Measurements from ENCODE around the gene SRRM4. TPM values are rescaled to one million over a fixed set of nuclear protein-coding genes. Genes with fewer than 3 reads are reported as not detected.

Gene SRRM4
- total RNA-seq, 4 donors from 2014 or later, result not detected

DNA sequence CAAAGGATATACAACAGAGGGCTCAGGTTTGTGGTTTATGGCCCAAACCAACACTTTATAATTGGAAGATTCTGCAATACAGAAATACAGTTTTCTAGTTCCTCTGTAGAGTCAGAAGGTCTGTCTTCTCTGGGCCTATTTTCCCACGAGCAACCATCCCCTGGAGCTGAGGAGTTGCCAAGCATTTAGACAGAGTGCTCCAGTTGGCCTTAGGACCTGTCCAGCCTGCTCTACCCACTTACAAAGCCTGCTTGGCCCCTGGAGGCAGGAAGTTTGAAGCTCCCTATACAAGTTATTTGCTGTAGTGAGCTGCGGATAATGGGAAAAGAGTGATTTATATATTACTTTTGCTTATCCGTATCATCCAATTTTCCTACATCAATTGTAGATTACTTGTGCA is 136.6 kb downstream of the SRRM4 start:
- H3K4me1 ChIP-seq, result no peaks in the 10 kb centered on the region
- no peak overlapping the region for H3K4me3 ChIP-seq
- 73 to 78% methylated on average over 3 of the region's 3 CpGs for WGBS, 2 donors
- TF ChIP-seq EP300 (IDR thresholded peaks at IDR 0.05), result no peak
- no peaks in the 10 kb centered on the region for H3K9me3 ChIP-seq
- H3K27me3 ChIP-seq, result no peaks in the 10 kb centered on the region
- H3K36me3 ChIP-seq, result no peaks in the 10 kb centered on the region
- H3K27ac ChIP-seq, result no peak overlapping the region
- DNase-seq (ENCODE audit: low spot score in 2 of 2), result no peak

DNA sequence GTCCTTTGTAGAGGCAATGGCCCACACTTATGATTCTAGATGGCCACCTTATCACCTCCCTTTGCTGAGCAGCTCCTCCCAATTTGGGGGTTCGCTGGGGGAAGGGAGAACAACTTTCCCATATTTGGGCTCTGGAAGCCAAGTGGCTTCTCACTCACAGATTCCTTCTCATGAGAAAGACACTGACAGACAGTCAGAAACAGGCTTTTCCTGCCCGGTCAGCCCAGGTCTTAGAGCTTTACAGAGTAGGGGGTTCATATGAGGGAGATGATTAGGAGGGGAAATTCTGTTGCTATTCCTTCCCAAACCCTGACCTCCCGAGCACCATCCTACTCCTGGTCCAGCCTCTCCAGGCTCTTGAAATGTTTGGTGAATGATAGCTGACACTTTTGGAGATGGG is 137.3 kb downstream of the SRRM4 start:
- WGBS, 2 donors, result 62 to 65% methylated on average over 3 of the region's 3 CpGs
- Histone ChIP-seq H3K9me3 (no peaks in the 10 kb centered on the region), H3K27ac (no peak overlapping the region), H3K4me3 (no peak overlapping the region), H3K36me3 (no peaks in the 10 kb centered on the region), H3K4me1 (no peaks in the 10 kb centered on the region), H3K27me3 (no peaks in the 10 kb centered on the region)
- TF ChIP-seq, protein P1, sequence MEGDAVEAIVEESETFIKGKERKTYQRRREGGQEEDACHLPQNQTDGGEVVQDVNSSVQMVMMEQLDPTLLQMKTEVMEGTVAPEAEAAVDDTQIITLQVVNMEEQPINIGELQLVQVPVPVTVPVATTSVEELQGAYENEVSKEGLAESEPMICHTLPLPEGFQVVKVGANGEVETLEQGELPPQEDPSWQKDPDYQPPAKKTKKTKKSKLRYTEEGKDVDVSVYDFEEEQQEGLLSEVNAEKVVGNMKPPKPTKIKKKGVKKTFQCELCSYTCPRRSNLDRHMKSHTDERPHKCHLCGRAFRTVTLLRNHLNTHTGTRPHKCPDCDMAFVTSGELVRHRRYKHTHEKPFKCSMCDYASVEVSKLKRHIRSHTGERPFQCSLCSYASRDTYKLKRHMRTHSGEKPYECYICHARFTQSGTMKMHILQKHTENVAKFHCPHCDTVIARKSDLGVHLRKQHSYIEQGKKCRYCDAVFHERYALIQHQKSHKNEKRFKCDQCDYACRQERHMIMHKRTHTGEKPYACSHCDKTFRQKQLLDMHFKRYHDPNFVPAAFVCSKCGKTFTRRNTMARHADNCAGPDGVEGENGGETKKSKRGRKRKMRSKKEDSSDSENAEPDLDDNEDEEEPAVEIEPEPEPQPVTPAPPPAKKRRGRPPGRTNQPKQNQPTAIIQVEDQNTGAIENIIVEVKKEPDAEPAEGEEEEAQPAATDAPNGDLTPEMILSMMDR (IDR thresholded peaks at IDR 0.05), result no peak
- TF ChIP-seq POLR2A (IDR thresholded peaks at IDR 0.05) (no peak), EP300 (IDR thresholded peaks at IDR 0.05) (no peak)
- DNase-seq (ENCODE audit: low spot score in 2 of 2), result no peak

DNA sequence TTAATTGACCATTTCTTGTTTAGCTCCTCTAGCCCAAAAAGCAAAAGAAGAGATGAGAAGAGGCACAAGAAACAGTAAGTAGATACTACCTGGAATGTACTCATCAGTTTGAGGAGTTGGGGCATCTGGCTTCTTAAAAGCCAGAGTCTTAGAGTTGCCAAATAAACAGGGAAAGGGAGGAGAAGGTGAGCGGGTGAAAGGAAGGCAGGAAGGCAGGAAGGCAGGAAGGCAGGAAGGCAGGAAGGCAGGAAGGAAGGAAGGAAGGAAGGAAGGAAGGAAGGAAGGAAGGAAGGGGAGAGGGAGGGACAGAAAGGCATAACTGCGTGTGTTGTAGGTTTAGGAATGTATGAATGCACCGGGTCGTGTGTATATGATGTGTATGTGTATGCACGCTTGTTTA is 140.7 kb downstream of the SRRM4 start:
- Histone ChIP-seq H3K9me3 (no peaks in the 10 kb centered on the region), H3K27ac (no peak overlapping the region), H3K27me3 (no peaks in the 10 kb centered on the region), H3K4me1 (no peaks in the 10 kb centered on the region), H3K4me3 (no peak overlapping the region), H3K36me3 (no peaks in the 10 kb centered on the region)
- WGBS, 2 donors, result 66 to 67% methylated on average over 5 of the region's 5 CpGs
- no peak for DNase-seq (ENCODE audit: low spot score in 2 of 2)
- TF ChIP-seq, protein P1 (IDR thresholded peaks at IDR 0.05), result no peak
- no peak for TF ChIP-seq POLR2A (IDR thresholded peaks at IDR 0.05)
- TF ChIP-seq EP300 (IDR thresholded peaks at IDR 0.05), result no peak

DNA sequence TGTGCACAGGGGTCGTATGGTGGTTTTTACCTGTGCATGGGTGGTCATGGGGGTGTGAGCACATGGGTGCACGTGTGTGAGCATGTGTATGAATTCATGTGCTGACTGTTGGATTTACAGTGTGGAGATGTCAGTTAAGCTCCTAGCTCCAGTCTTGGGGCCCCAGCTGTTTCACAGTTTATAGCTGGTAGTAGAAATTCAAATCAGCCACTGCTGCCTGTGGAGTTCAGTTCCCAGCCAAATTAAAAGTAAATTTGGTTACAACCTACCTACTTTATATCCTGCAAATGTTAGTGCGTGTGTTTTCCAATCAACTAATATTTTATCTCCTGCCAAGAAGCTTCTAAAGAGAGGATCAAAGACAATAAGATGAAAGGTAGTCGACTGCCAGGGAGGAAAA is 141.4 kb downstream of the SRRM4 start:
- Histone ChIP-seq H3K27ac (no peak overlapping the region), H3K36me3 (no peaks in the 10 kb centered on the region), H3K27me3 (no peaks in the 10 kb centered on the region), H3K9me3 (no peaks in the 10 kb centered on the region), H3K4me1 (no peaks in the 10 kb centered on the region), H3K4me3 (no peak overlapping the region)
- no peak for DNase-seq (ENCODE audit: low spot score in 2 of 2)
- WGBS, 2 donors, result 62 to 69% methylated on average over 4 of the region's 4 CpGs
- TF ChIP-seq, protein P1 (IDR thresholded peaks at IDR 0.05), result no peak
- TF ChIP-seq POLR2A (IDR thresholded peaks at IDR 0.05) (no peak), EP300 (IDR thresholded peaks at IDR 0.05) (no peak)

DNA sequence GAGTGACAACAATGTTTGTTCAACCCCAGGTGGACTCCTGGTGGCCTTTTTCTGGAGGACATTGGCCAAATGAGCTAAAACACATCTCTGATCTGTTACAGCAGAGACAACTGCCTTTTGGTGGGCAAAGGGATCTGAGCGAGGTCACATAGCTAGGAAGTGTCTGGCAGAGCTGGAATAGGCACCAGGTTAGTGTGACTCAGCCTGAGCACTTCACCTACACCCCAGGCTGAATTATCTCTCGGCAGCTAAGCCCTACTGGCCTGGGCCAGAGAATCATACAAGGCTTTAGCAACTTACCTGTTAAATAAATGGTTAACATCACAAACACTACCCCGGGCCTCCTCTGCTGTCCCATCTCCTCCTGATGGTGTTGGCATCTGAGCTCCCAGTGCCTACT is 147.2 kb downstream of the SRRM4 start:
- no peaks in the 10 kb centered on the region for H3K36me3 ChIP-seq
- no peak for TF ChIP-seq EP300 (IDR thresholded peaks at IDR 0.05)
- no peak for TF ChIP-seq POLR2A (IDR thresholded peaks at IDR 0.05)
- TF ChIP-seq, protein P1 (IDR thresholded peaks at IDR 0.05), result no peak
- peaks cover 0 to 29% (median 0%) of the 10 kb centered on the region in 4 donors for H3K9me3 ChIP-seq
- H3K27ac ChIP-seq, result no peak overlapping the region
- no peak overlapping the region for H3K4me3 ChIP-seq
- H3K27me3 ChIP-seq, result no peaks in the 10 kb centered on the region
- no peak for DNase-seq (ENCODE audit: low spot score in 2 of 2)
- WGBS, 2 donors, result 69 to 73% methylated on average over 3 of the region's 3 CpGs
- H3K4me1 ChIP-seq, result no peaks in the 10 kb centered on the region

DNA sequence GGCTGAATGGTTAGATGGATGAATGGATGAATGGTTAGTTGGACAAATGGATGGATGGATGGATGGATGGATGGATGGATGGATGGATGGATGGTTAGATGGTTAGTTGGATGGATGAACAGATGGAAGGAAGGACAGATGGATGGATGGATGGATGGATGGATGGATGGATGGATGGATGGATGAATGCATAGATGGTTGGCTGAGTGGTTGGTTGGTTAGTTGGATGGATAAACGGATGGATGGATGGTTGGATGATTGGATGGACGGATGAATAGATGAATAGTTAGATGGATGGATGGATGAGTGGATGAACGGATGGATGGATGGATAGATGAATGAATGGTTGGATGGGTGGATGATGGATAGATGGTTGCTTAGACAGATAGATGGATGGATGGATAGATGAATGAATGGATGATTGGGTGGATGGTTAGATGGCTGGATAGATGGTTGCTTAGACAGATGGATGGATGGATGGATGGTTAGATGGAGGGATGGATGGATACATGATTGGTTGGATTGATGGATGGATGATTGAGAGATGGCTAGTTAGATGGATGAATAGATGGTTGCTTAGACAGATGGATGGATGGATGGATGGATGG is 148.6 kb downstream of the SRRM4 start:
- WGBS, 2 donors, result 71 to 76% methylated on average over 3 of the region's 3 CpGs
- TF ChIP-seq EP300 (IDR thresholded peaks at IDR 0.05) (no peak), POLR2A (IDR thresholded peaks at IDR 0.05) (no peak)
- TF ChIP-seq, protein P1 (IDR thresholded peaks at IDR 0.05), result no peak
- no peak for DNase-seq (ENCODE audit: low spot score in 2 of 2)

More for the DNA sequence above, 148.6 kb downstream of the SRRM4 start:
- H3K36me3 ChIP-seq, result no peaks in the 10 kb centered on the region
- no peaks in the 10 kb centered on the region for H3K27me3 ChIP-seq
- H3K4me3 ChIP-seq, result no peak overlapping the region
- no peak overlapping the region for H3K27ac ChIP-seq
- H3K4me1 ChIP-seq, result no peaks in the 10 kb centered on the region
- peaks cover 0 to 37% (median 0%) of the 10 kb centered on the region in 4 donors for H3K9me3 ChIP-seq

All from tibial nerve (tissue), 4 donors.